GM19328 (cell line): ENCODE measurements around the gene SRGAP1.

ENCODE experiments used
- ATAC-seq: cut with Tn5 transposase; IDR thresholded peaks from one replicate; pipeline ENCODE4 v1.9.1; 2021; ENCODE audit warnings: mild to moderate bottlenecking, moderate library complexity; ENCODE audit not compliant: unreplicated experiment

SRGAP1 gene

GRCh38 chr12:63961048-63961447 is 116.5 kb downstream of the SRGAP1 start:
- no peak for ATAC-seq

- ATAC-seq = no peak
Measured at GRCh38 chr12:63961543-63961942, 117.0 kb downstream of the SRGAP1 start.

GRCh38 chr12:63963868-63964267 is 119.4 kb downstream of the SRGAP1 start:
- ATAC-seq = no peak

- ATAC-seq = no peak
Measured at GRCh38 chr12:63964301-63964700, 119.8 kb downstream of the SRGAP1 start.

- no peak for ATAC-seq
Measured at GRCh38 chr12:63965936-63966605, 121.6 kb downstream of the SRGAP1 start.

GRCh38 chr12:63966606-63966975 is 122.1 kb downstream of the SRGAP1 start:
- ATAC-seq = no peak

GRCh38 chr12:63967358-63968145 is 123.1 kb downstream of the SRGAP1 start:
- no peak for ATAC-seq

GRCh38 chr12:63968673-63969072 is 124.2 kb downstream of the SRGAP1 start:
- ATAC-seq = no peak

GRCh38 chr12:63976902-63977395 is 132.4 kb downstream of the SRGAP1 start:
- no peak for ATAC-seq

GRCh38 chr12:63977441-63977840 is 132.9 kb downstream of the SRGAP1 start:
- ATAC-seq = no peak

GRCh38 chr12:63978519-63978918 is 134.0 kb downstream of the SRGAP1 start:
- no peak for ATAC-seq

- ATAC-seq = no peak
Measured at GRCh38 chr12:63980211-63980610, 135.7 kb downstream of the SRGAP1 start.

- no peak for ATAC-seq
Measured at GRCh38 chr12:63981343-63981742, 136.8 kb downstream of the SRGAP1 start.

GRCh38 chr12:63982604-63983295 is 138.2 kb downstream of the SRGAP1 start:
- ATAC-seq = no peak

GRCh38 chr12:63985456-63985855 is 141.0 kb downstream of the SRGAP1 start:
- no peak for ATAC-seq

- no peak for ATAC-seq
Measured at GRCh38 chr12:63985945-63986344, 141.4 kb downstream of the SRGAP1 start.

GRCh38 chr12:63989301-63989845 is 144.9 kb downstream of the SRGAP1 start:
- ATAC-seq = no peak

GRCh38 chr12:63990828-63991547 is 146.5 kb downstream of the SRGAP1 start:
- no peak for ATAC-seq

- ATAC-seq = no peak
Measured at GRCh38 chr12:63994704-63995103, 150.2 kb downstream of the SRGAP1 start.

- ATAC-seq = no peak
Measured at GRCh38 chr12:63995512-63995911, 151.0 kb downstream of the SRGAP1 start.

GRCh38 chr12:63996556-63996955 is 152.1 kb downstream of the SRGAP1 start:
- ATAC-seq = no peak
